Nephron (organoid): Measurements from ENCODE around the gene SMIM45.

Experiments
- H3K27ac Mint-ChIP-seq, 3 experiments: 2 replicates each; pipeline ENCODE4 v1.8.0; 2020; ENCODE audit warnings: mixed read lengths in 3 of 3, mild to moderate bottlenecking in 2 of 3, moderate library complexity in 1 of 3
- H3K27me3 Mint-ChIP-seq: 2 replicates; pipeline ENCODE4 v1.8.0; 2021; ENCODE audit warnings: low read depth, mild to moderate bottlenecking, moderate library complexity, mixed read lengths
- H3K36me3 Mint-ChIP-seq: 2 replicates; pipeline ENCODE4 v1.8.0; 2020; ENCODE audit warnings: low read depth, mixed read lengths
- H3K4me1 Mint-ChIP-seq: 2 replicates; pipeline ENCODE4 v1.8.0; 2020; ENCODE audit warnings: mixed read lengths
- H3K4me3 Mint-ChIP-seq, 3 experiments: 2 replicates each; pipeline ENCODE4 v1.8.0; 2020; ENCODE audit warnings: mild to moderate bottlenecking in 3 of 3, mixed read lengths in 3 of 3, moderate library complexity in 2 of 3
- H3K9me3 Mint-ChIP-seq: 2 replicates; pipeline ENCODE4 v1.8.0; 2020; ENCODE audit warnings: mixed read lengths
- CTCF ChIP-seq, 3 experiments: fragments of 200-600 bp; sonication (generic); IDR thresholded peaks; one replicate each; pipeline ENCODE4 v1.5.0; 2021; ENCODE audit warnings: antibody characterized with exemption in 3 of 3; ENCODE audit not compliant: unreplicated experiment in 3 of 3

SMIM45 gene

GRCh38 chr22:41995211-41995610 is 43.3 kb downstream of the SMIM45 start:
- Mint-ChIP-seq H3K4me3 (no peak overlapping the region), H3K36me3 (peaks cover 8% of the 10 kb centered on the region), H3K9me3 (no peaks in the 10 kb centered on the region), H3K27me3 (peaks cover 8% of the 10 kb centered on the region), H3K27ac (no peak overlapping the region), H3K4me1 (no peaks in the 10 kb centered on the region)
- TF ChIP-seq CTCF (IDR thresholded peaks at IDR 0.05; ENCODE audit: unreplicated experiment in 3 of 3): no peak

DNA sequence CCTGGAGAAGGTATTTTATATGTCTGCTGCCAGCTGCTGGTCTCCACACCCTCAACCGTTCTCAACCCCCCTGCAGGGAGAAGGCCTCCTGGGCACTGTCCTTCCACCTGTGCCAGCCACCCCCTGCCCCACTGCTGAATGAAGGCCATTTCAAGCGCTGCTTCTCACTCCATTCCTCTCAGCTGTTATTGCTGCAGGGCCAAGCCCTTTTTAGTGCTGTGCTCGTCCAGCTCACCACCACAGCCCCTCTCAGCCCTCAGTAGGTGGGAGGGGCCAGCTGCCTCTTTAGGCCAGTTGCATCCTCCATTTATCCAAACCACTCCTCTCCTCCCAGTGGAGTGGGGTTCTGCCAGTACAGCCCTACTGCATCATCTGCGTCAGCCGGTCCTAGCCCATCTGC is 44.9 kb downstream of the SMIM45 start:
- no peak overlapping the region for H3K27ac Mint-ChIP-seq
- H3K27me3 Mint-ChIP-seq: peaks cover 20% of the 10 kb centered on the region
- no peak overlapping the region for H3K4me3 Mint-ChIP-seq
- H3K36me3 Mint-ChIP-seq: peaks cover 8% of the 10 kb centered on the region
- no peak for TF ChIP-seq CTCF (IDR thresholded peaks at IDR 0.05; ENCODE audit: unreplicated experiment in 3 of 3)
- H3K9me3 Mint-ChIP-seq: no peaks in the 10 kb centered on the region
- no peaks in the 10 kb centered on the region for H3K4me1 Mint-ChIP-seq

- H3K9me3 Mint-ChIP-seq: no peaks in the 10 kb centered on the region
- peaks cover 22% of the 10 kb centered on the region for H3K27me3 Mint-ChIP-seq
- H3K4me3 Mint-ChIP-seq: no peak within 1 kb of the TSS
- no peaks in the 10 kb centered on the region for H3K4me1 Mint-ChIP-seq
- TF ChIP-seq CTCF (IDR thresholded peaks at IDR 0.05; ENCODE audit: unreplicated experiment in 3 of 3): no peak
- no peak within 1 kb of the TSS for H3K27ac Mint-ChIP-seq
- peaks cover 8% of the 10 kb centered on the region for H3K36me3 Mint-ChIP-seq
Observed at GRCh38 chr22:41998361-41999261, 46.7 kb downstream of the SMIM45 start, which contains the start of gene WBP2NL. Gene WBP2NL, plus strand, starts transcription at chr22:41998788. Its CDS starts 31 bp downstream, at chr22:41998819.

GRCh38 chr22:42000466-42000865 is 48.5 kb downstream of the SMIM45 start:
- Mint-ChIP-seq H3K4me3 (no peak overlapping the region), H3K36me3 (no peaks in the 10 kb centered on the region), H3K27me3 (peaks cover 25% of the 10 kb centered on the region), H3K4me1 (no peaks in the 10 kb centered on the region), H3K9me3 (no peaks in the 10 kb centered on the region), H3K27ac (no peak overlapping the region)
- TF ChIP-seq CTCF (IDR thresholded peaks at IDR 0.05; ENCODE audit: unreplicated experiment in 3 of 3): no peak

DNA sequence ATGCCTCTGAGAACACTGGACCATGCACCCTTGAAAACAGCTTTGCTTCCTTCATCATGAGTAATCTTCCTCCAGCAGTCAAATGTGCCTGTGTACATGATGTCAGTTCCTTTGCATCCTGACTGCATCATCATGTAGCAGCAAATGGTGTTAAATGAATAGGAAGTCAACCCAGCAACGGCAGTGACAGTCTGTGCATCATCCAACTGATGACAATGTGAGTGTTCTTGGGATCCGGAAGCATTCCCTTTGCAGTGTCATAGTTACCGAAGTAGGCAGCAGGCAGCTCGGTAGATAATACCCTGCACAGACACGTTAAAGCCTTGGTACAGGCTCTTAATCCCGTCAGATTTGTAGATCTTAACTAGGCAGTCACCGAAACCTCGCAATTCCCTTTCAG is 49.2 kb downstream of the SMIM45 start:
- TF ChIP-seq CTCF (IDR thresholded peaks at IDR 0.05; ENCODE audit: unreplicated experiment in 3 of 3): no peak
- Mint-ChIP-seq H3K9me3 (no peaks in the 10 kb centered on the region), H3K27me3 (peaks cover 25% of the 10 kb centered on the region), H3K4me1 (no peaks in the 10 kb centered on the region), H3K36me3 (no peaks in the 10 kb centered on the region), H3K4me3 (no peak overlapping the region), H3K27ac (no peak overlapping the region)

- Mint-ChIP-seq H3K9me3 (no peaks in the 10 kb centered on the region), H3K27ac (no peak overlapping the region), H3K4me3 (no peak overlapping the region), H3K36me3 (no peaks in the 10 kb centered on the region), H3K27me3 (peaks cover 25% of the 10 kb centered on the region), H3K4me1 (no peaks in the 10 kb centered on the region)
- TF ChIP-seq CTCF (IDR thresholded peaks at IDR 0.05; ENCODE audit: unreplicated experiment in 3 of 3): no peak
Observed at GRCh38 chr22:42001706-42002105, 49.8 kb downstream of the SMIM45 start.
